RWPE2 (cell line): Measurements from ENCODE around the gene PEX14.

Source experiments
- ATAC-seq: fragments of 200-7000 bp; cut with Tn5 transposase; 3 replicates; pipeline ENCODE4 v1.9.1; 2021; ENCODE audit warnings: low read depth
- DNase-seq: peaks from one replicate; pipeline ENCODE4 v3.0.0-alpha.2; 2020; ENCODE audit warnings: low spot score
- H3K27ac ChIP-seq: fragments of 450-650 bp; 2 replicates; pipeline ENCODE4 v1.5.1; 2017; ENCODE audit warnings: mild to moderate bottlenecking; ENCODE audit not compliant: poor library complexity, severe bottlenecking
- H3K27me3 ChIP-seq: fragments of 250-450 bp; sonication (Bioruptor Pico); 2 replicates; pipeline ENCODE4 v1.5.1; 2021; ENCODE audit warnings: mild to moderate bottlenecking, moderate library complexity; ENCODE audit not compliant: insufficient read depth, poor library complexity, severe bottlenecking
- H3K36me3 ChIP-seq: fragments of 250-450 bp; sonication (Bioruptor Pico); 2 replicates; pipeline ENCODE4 v1.5.1; 2020; ENCODE audit warnings: low read depth, mild to moderate bottlenecking, moderate library complexity
- H3K4me1 ChIP-seq: fragments of 250-450 bp; sonication (Bioruptor Pico); 2 replicates; pipeline ENCODE4 v1.5.1; 2021; ENCODE audit warnings: mild to moderate bottlenecking, moderate library complexity; ENCODE audit not compliant: insufficient read depth, poor library complexity, severe bottlenecking
- H3K4me3 ChIP-seq: fragments of 250-450 bp; sonication (Bioruptor Pico); 2 replicates; pipeline ENCODE4 v1.5.1; 2021; ENCODE audit warnings: mild to moderate bottlenecking, moderate library complexity; ENCODE audit not compliant: severe bottlenecking
- H3K9me3 ChIP-seq: fragments of 250-450 bp; sonication (Bioruptor Pico); 2 replicates; pipeline ENCODE4 v1.5.1; 2021; ENCODE audit warnings: mild to moderate bottlenecking, moderate library complexity; ENCODE audit not compliant: severe bottlenecking
- CTCF ChIP-seq: fragments of 450-650 bp; IDR thresholded peaks from one replicate; pipeline ENCODE4 v1.5.1; 2017; ENCODE audit warnings: mild to moderate bottlenecking, moderate library complexity; ENCODE audit not compliant: poor library complexity, severe bottlenecking

Gene PEX14

GRCh38 chr1:10653370-10654125 lies 178.8 kb downstream of the PEX14 start:
- no peaks in the 10 kb centered on the region for H3K4me1 ChIP-seq
- no peaks in the 10 kb centered on the region for H3K27me3 ChIP-seq
- no peaks in the 10 kb centered on the region for H3K9me3 ChIP-seq
- no peak for DNase-seq
- H3K36me3 ChIP-seq, result no peaks in the 10 kb centered on the region
- no peak overlapping the region for H3K27ac ChIP-seq
- no peak for TF ChIP-seq CTCF
- H3K4me3 ChIP-seq, result no peak overlapping the region
- no peak for ATAC-seq

GRCh38 chr1:10655002-10655401 lies 180.3 kb downstream of the PEX14 start:
- Histone ChIP-seq H3K9me3 (no peaks in the 10 kb centered on the region), H3K4me1 (no peaks in the 10 kb centered on the region), H3K36me3 (no peaks in the 10 kb centered on the region), H3K27ac (no peak overlapping the region), H3K27me3 (no peaks in the 10 kb centered on the region), H3K4me3 (no peak overlapping the region)
- TF ChIP-seq CTCF, result no peak
- no peak for DNase-seq
- ATAC-seq, result no peak

GRCh38 chr1:10656431-10656830 lies 181.7 kb downstream of the PEX14 start:
- Histone ChIP-seq H3K9me3 (no peaks in the 10 kb centered on the region), H3K27me3 (no peaks in the 10 kb centered on the region), H3K4me1 (no peaks in the 10 kb centered on the region), H3K27ac (no peak overlapping the region), H3K36me3 (no peaks in the 10 kb centered on the region), H3K4me3 (no peak overlapping the region)
- no peak for TF ChIP-seq CTCF
- DNase-seq, result no peak
- ATAC-seq, result no peak

- no peak for ATAC-seq
- no peak for TF ChIP-seq CTCF
- Histone ChIP-seq H3K27me3 (no peaks in the 10 kb centered on the region), H3K27ac (no peak overlapping the region), H3K4me1 (no peaks in the 10 kb centered on the region), H3K36me3 (no peaks in the 10 kb centered on the region), H3K9me3 (no peaks in the 10 kb centered on the region), H3K4me3 (no peak overlapping the region)
- no peak for DNase-seq
Observed at GRCh38 chr1:10657088-10657847, 182.5 kb downstream of the PEX14 start.
